Epithelial cell of esophagus (primary cell): ENCODE measurements around the gene KRTAP12-1.

Source experiments
- DNase-seq: peaks from one replicate; pipeline ENCODE4 v3.0.0; 2010; ENCODE audit warnings: low read depth
- H3K4me3 ChIP-seq: 2 replicates; pipeline ENCODE4 v1.5.1; 2011; ENCODE audit warnings: mild to moderate bottlenecking, low read length, control low read depth
- CTCF ChIP-seq: IDR thresholded peaks from 2 replicates; pipeline ENCODE4 v1.5.1; 2011; ENCODE audit warnings: low read depth, mild to moderate bottlenecking, low read length, control low read depth, inconsistent platforms; ENCODE audit not compliant: insufficient read depth; ENCODE audit errors: missing control alignments

The KRTAP12-1 gene

GRCh38 chr21:44711327-44712202 lies 29.6 kb upstream of the KRTAP12-1 start, which contains the start of gene TSPEAR:
Gene TSPEAR (minus strand): TSS chr21:44711572. CDS start chr21:44711514, 58 bp downstream.
- no peak for DNase-seq
- no peak for TF ChIP-seq CTCF
- H3K4me3 ChIP-seq = no peak within 1 kb of the TSS

GRCh38 chr21:44710756-44711326 lies 28.9 kb upstream of the KRTAP12-1 start:
- H3K4me3 ChIP-seq = no peak overlapping the region

GRCh38 chr21:44710294-44710665 lies 28.3 kb upstream of the KRTAP12-1 start:
- no peak overlapping the region for H3K4me3 ChIP-seq
- DNase-seq = peak; percentile 17
- no peak for TF ChIP-seq CTCF

More at GRCh38 chr21:44710756-44711326, 28.9 kb upstream of the KRTAP12-1 start:
- DNase-seq = peak; percentile 62
- TF ChIP-seq CTCF = no peak

- no peak overlapping the region for H3K4me3 ChIP-seq
- DNase-seq = peak; percentile 83
- TF ChIP-seq CTCF = no peak
Observed at GRCh38 chr21:44709426-44710293, 27.7 kb upstream of the KRTAP12-1 start.

- TF ChIP-seq CTCF = no peak
- no peak for DNase-seq
- no peak overlapping the region for H3K4me3 ChIP-seq
Observed at GRCh38 chr21:44708866-44709425, 27.0 kb upstream of the KRTAP12-1 start.

- no peak overlapping the region for H3K4me3 ChIP-seq
- DNase-seq = no peak
- TF ChIP-seq CTCF = no peak
Observed at GRCh38 chr21:44708213-44708865, 26.4 kb upstream of the KRTAP12-1 start.
